Fibroblast of lung (primary cell): ENCODE data around the gene RIT2.

Experiments used
- EZH2 ChIP-seq: IDR thresholded peaks from 2 replicates; pipeline ENCODE4 v1.5.1; 2012; ENCODE audit warnings: low read length, control low read depth, mild to moderate bottlenecking; ENCODE audit errors: missing control alignments
- TF ChIP-seq, protein P1 (sequence below), 2 donors: IDR thresholded peaks in 1 of 2; conservative IDR thresholded peaks in 1 of 2; 1 replicate in 1 of 2; 2 replicates in 1 of 2; pipeline ENCODE4 v1.5.1; 2011 to 2012; ENCODE audit warnings: low read length in 2 of 2, control low read depth in 1 of 2, inconsistent platforms in 1 of 2, low read depth in 1 of 2, mild to moderate bottlenecking in 1 of 2

DNA sequence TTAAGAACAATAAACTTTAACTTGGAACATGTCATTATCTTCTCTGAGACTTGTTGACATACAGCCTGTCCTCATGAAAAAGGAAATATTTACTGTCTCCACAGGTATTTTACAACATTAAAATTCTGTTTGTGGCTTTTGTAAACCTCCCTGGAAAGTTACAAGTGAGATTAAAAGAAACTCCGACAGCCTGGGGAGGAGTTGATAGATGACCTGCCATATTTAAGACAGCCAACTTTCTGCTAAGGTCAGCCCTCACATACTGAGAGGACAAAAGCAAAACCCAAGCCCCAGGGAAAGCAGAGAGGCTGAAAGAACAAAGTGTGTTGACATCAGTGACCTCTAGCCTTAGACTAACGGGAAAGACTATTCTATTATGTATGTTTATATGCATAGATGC lies 350.2 kb downstream of the RIT2 start:
- TF ChIP-seq, protein P1, sequence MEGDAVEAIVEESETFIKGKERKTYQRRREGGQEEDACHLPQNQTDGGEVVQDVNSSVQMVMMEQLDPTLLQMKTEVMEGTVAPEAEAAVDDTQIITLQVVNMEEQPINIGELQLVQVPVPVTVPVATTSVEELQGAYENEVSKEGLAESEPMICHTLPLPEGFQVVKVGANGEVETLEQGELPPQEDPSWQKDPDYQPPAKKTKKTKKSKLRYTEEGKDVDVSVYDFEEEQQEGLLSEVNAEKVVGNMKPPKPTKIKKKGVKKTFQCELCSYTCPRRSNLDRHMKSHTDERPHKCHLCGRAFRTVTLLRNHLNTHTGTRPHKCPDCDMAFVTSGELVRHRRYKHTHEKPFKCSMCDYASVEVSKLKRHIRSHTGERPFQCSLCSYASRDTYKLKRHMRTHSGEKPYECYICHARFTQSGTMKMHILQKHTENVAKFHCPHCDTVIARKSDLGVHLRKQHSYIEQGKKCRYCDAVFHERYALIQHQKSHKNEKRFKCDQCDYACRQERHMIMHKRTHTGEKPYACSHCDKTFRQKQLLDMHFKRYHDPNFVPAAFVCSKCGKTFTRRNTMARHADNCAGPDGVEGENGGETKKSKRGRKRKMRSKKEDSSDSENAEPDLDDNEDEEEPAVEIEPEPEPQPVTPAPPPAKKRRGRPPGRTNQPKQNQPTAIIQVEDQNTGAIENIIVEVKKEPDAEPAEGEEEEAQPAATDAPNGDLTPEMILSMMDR (conservative IDR thresholded peaks at IDR 0.05 in 1 of 2, IDR thresholded peaks at IDR 0.05 in 1 of 2; ENCODE audit: low read depth in 1 of 2, low read length in 2 of 2) = no peak
- no peak for TF ChIP-seq EZH2
